Motor neuron (in vitro differentiated cells): ENCODE data around the gene ANKRD55. TPM values are rescaled to one million over a fixed set of nuclear protein-coding genes. Genes with fewer than 3 reads are reported as not detected.
"Not testable (repeated sequence)": the region's sequence is repeated elsewhere in the genome, so short reads cannot be mapped to it uniquely, and the experiment has no call there.

Experiments used
- ATAC-seq, 8 experiments: fragments of 200-7000 bp; cut with Tn5 transposase; replicated peaks in 6 of 8; 2 replicates each; pipeline ENCODE4 v1.8.0; 2021; ENCODE audit warnings: mild to moderate bottlenecking in 8 of 8, moderate library complexity in 8 of 8
- H3K27ac ChIP-seq, 2 donors: fragments of 250-450 bp; sonication (Bioruptor Pico); 2 replicates each; pipeline ENCODE4 v1.9.0; 2021; ENCODE audit warnings: antibody characterized with exemption in 2 of 2, mild to moderate bottlenecking in 2 of 2, moderate library complexity in 1 of 2
- H3K4me1 ChIP-seq, 2 donors: fragments of 250-450 bp; sonication (Bioruptor Pico); replicated peaks in 1 of 2; 2 replicates each; pipeline ENCODE4 v1.6.1; 2021; ENCODE audit warnings: antibody characterized with exemption in 2 of 2, mild to moderate bottlenecking in 2 of 2, moderate library complexity in 1 of 2
- H3K4me3 ChIP-seq, 5 donors: fragments of 250-450 bp; sonication (Bioruptor Pico); 2 replicates each; pipeline ENCODE4 v1.9.0; 2021; ENCODE audit warnings: antibody characterized with exemption in 5 of 5, mild to moderate bottlenecking in 5 of 5, moderate library complexity in 4 of 5
- WGBS, 10 experiments: fragments of 450-650 bp; shearing (Covaris generic); methylation state at CpG; one replicate each; pipeline ENCODE4 v1.0.0; 2022; 5-methylcytosine and 5-hydroxymethylcytosine counted together
- in situ Hi-C, 9 experiments: fragments of 400-800 bp; cut with MboI; loops; one replicate each; pipeline ENCODE4 v1.15.0; 2021; ENCODE audit warnings: low sequenced_read_pairs in 9 of 9, low pct_unique_long_range_greater_than_20kb in 2 of 9; ENCODE audit not compliant: unreplicated experiment in 9 of 9
- total RNA-seq, 8 experiments: library from RNA; unstranded; fragments of 300-600 nt; gene quantifications; 2 replicates each; pipeline versions ENCODE4 v1.2.3 to v1.2.4, GENCODE V29; 2022

The ANKRD55 gene
- total RNA-seq, 8 experiments from 2014 or later: 0.17 to 2.9 (median 0.90) TPM; not detected in 3

GRCh38 chr5:56145106-56145505, 88.0 kb downstream of the ANKRD55 start:
- no peak for ATAC-seq
- in situ Hi-C loops: no loop called here
- Histone ChIP-seq H3K27ac (no peak overlapping the region), H3K4me3 (no peak overlapping the region), H3K4me1 (peaks cover 0 to 4% of the 10 kb centered on the region in 2 donors)
- WGBS, 10 experiments: 11 to 17% methylated on average over 1 of the region's 1 CpG; no CpG with 5 or more reads in 8 of the 10 experiments

- 17 to 88% (median 52%) methylated on average over 1 of the region's 1 CpG; no CpG with 5 or more reads in 2 of the 10 experiments for WGBS, 10 experiments
- Histone ChIP-seq H3K27ac (no peak overlapping the region), H3K4me1 (peaks cover 0 to 4% of the 10 kb centered on the region in 2 donors), H3K4me3 (no peak overlapping the region)
- in situ Hi-C loops: no loop called here
- ATAC-seq: no peak
Measured at GRCh38 chr5:56144211-56144610, 88.9 kb downstream of the ANKRD55 start.

DNA sequence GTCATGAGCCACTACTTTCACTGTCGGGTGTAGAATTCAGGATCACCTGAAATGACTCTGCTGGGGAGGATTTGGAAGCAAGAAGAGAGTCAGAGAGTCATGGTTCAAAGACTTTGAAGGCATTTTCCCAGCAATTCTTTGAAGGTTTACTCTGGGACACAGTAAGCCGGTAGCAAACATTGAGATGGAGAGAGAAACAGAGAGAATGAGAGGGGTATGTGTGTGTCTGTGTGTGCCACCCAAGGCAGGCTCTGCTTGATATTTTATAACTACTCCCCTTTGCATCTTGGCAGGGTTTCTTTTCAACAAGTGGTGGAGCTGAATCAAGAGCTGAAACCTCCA, 89.8 kb downstream of the ANKRD55 start:
- Histone ChIP-seq H3K27ac (no peak overlapping the region), H3K4me1 (no peaks in the 10 kb centered on the region), H3K4me3 (no peak overlapping the region)
- no peak for ATAC-seq
- WGBS, 10 experiments: 20 to 100% (median 73%) methylated on average over 1 to 2 of the region's 2 CpGs; no CpG with 5 or more reads in 2 of the 10 experiments
- in situ Hi-C loops: no loop called here

GRCh38 chr5:56142614-56143372, 90.3 kb downstream of the ANKRD55 start:
- H3K4me3 ChIP-seq: no peak overlapping the region
- in situ Hi-C loops: no loop called here
- H3K4me1 ChIP-seq: no peaks in the 10 kb centered on the region
- H3K27ac ChIP-seq: no peak overlapping the region
- ATAC-seq: no peak
- 20 to 100% (median 70%) methylated on average over 1 to 4 of the region's 5 CpGs; no CpG with 5 or more reads in 2 of the 10 experiments for WGBS, 10 experiments

GRCh38 chr5:56142233-56142613, 90.9 kb downstream of the ANKRD55 start:
- WGBS, 10 experiments: 33 to 100% (median 80%) methylated on average over 1 to 3 of the region's 6 CpGs; no CpG with 5 or more reads in 7 of the 10 experiments
- H3K4me3 ChIP-seq: no peak overlapping the region
- no peaks in the 10 kb centered on the region for H3K4me1 ChIP-seq
- in situ Hi-C loops: no loop called here
- H3K27ac ChIP-seq: no peak overlapping the region
- no peak for ATAC-seq

DNA sequence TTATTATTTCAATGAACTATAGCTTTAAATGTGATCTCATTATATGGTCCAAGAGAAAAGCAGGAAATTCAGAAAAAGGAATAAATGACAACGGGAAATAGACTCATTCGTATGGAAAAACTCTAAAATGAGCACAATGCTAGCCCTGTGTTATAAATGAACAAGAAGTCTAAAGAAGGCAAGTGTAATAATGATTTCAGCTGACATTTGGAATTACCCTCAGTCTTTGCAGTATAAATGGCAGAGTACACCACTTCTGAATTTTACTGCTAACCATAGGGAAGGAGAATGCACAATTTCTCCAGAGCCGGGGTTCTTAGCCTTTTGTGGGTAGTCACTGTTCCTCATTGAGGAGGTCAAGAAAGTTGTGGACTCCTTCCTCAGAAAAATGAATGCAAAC, 93.1 kb downstream of the ANKRD55 start:
- no peak for ATAC-seq
- in situ Hi-C loops: no loop called here
- H3K4me1 ChIP-seq: no peaks in the 10 kb centered on the region
- WGBS, 10 experiments: 47 to 100% (median 83%) methylated on average over 2 to 3 of the region's 3 CpGs; no CpG with 5 or more reads in 1 of the 10 experiments
- H3K4me3 ChIP-seq: no peak overlapping the region
- H3K27ac ChIP-seq: no peak overlapping the region

- no peak for ATAC-seq
- no peak overlapping the region for H3K4me3 ChIP-seq
- no peak overlapping the region for H3K27ac ChIP-seq
- WGBS, 10 experiments: 80 to 100% (median 97%) methylated on average over 1 to 2 of the region's 2 CpGs
- in situ Hi-C loops: no loop called here
- H3K4me1 ChIP-seq: peaks cover 9 to 14% of the 10 kb centered on the region in 2 donors
Measured at GRCh38 chr5:56130664-56131063, 102.5 kb downstream of the ANKRD55 start.

DNA sequence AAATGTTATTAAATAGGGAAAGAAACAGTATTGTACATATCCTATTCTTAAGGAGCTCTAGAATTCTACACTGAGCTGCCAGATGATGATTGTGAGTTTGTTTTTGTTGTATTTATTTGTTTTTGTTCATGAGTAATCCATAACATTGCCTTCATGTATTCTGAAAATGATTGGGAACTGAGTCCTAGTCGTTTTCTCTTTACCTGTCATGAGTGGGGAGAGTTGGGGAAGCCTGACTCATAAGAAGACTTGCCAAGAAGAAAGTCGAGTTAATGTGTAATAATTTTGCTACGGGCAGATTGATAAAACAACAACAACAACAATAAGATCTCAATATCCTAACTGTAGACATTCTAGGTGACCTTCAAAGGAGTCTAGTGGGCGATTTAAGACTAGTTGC, 103.8 kb downstream of the ANKRD55 start:
- Histone ChIP-seq H3K4me1 (peaks cover 12 to 23% of the 10 kb centered on the region in 2 donors), H3K27ac (no peak overlapping the region), H3K4me3 (no peak overlapping the region)
- WGBS, 10 experiments: 0 to 100% (median 87%) methylated on average over 1 to 4 of the region's 4 CpGs
- in situ Hi-C loops: no loop called here
- ATAC-seq: no peak

GRCh38 chr5:56128113-56128512, 105.0 kb downstream of the ANKRD55 start:
- no peak overlapping the region for H3K27ac ChIP-seq
- H3K4me3 ChIP-seq: no peak overlapping the region
- WGBS, 10 experiments: 50 to 94% (median 80%) methylated on average over 2 to 3 of the region's 3 CpGs; no CpG with 5 or more reads in 4 of the 10 experiments
- ATAC-seq: no peak
- in situ Hi-C loops: no loop called here
- peaks cover 18 to 34% of the 10 kb centered on the region in 2 donors for H3K4me1 ChIP-seq

- ATAC-seq: peak in 6 of 8 experiments; percentile 41 to 63 (median 60)
- no peak overlapping the region for H3K27ac ChIP-seq
- H3K4me3 ChIP-seq: no peak overlapping the region
- H3K4me1 ChIP-seq: peaks cover 23 to 40% of the 10 kb centered on the region in 2 donors
- in situ Hi-C loops: no loop called here
- WGBS, 10 experiments: 24 to 86% (median 66%) methylated on average over 1 to 7 of the region's 7 CpGs
Measured at GRCh38 chr5:56126487-56127179, 106.5 kb downstream of the ANKRD55 start.

GRCh38 chr5:56123531-56124243, 109.4 kb downstream of the ANKRD55 start:
- H3K4me3 ChIP-seq: peak overlapping the region in 1 of 5 donors; percentile 2
- peak overlapping the region; percentile 59 to 63 for H3K27ac ChIP-seq
- in situ Hi-C loops: no loop called here
- ATAC-seq: peak; percentile 54 to 93 (median 90)
- H3K4me1 ChIP-seq: peaks cover 23 to 40% of the 10 kb centered on the region in 2 donors
- 0 to 51% (median 18%) methylated on average over 1 to 8 of the region's 8 CpGs for WGBS, 10 experiments

DNA sequence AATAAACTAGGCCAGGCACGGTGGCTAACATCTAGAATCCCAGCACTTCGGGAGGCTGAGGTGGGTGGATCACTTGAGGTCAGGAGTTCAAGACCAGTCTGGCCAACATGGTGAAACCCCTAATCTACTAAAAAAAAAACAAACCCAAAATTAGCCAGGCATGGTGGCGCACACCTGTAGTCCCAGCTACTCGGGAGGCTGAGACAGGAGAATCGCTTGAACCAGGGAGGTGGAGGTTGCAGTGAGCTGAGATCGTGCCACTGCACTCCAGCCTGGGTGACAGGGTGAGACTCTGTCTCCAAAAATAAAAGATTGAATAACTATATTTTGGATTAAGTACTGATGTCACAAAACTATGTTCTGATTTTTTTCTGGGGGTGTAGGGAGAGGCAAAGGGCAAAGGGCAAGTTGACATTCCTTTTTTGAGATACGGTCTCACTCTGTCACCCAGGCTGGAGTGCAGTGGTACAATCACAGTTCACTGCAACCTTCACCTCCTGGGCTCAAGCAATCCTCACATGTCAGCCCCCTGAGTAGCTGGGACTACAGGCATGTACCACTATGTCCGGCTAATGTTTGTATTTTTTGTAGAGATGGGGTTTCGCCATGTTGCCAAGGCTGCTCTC, 110.7 kb downstream of the ANKRD55 start:
- Histone ChIP-seq H3K27ac (peak overlapping the region; percentile 56 to 59), H3K4me1 (peaks cover 23 to 40% of the 10 kb centered on the region in 2 donors)
- in situ Hi-C loops, ATAC-seq, H3K4me3 ChIP-seq: not testable (repeated sequence)
- WGBS, 10 experiments: 60 to 100% (median 93%) methylated on average over 1 to 7 of the region's 9 CpGs

GRCh38 chr5:56119050-56119449, 114.1 kb downstream of the ANKRD55 start:
- ATAC-seq: no peak
- 44 to 100% (median 91%) methylated on average over 1 of the region's 1 CpG; no CpG with 5 or more reads in 2 of the 10 experiments for WGBS, 10 experiments
- Histone ChIP-seq H3K4me1 (peaks cover 12 to 14% of the 10 kb centered on the region in 2 donors), H3K4me3 (no peak overlapping the region), H3K27ac (no peak overlapping the region)
- in situ Hi-C loops: no loop called here
